Astrocyte (in vitro differentiated cells and primary cell): Measurements from ENCODE around the gene EXOC4.

ENCODE experiments used
- CTCF ChIP-seq: IDR thresholded peaks from 2 replicates; pipeline ENCODE4 v1.5.1; 2011; ENCODE audit warnings: low read depth, mild to moderate bottlenecking, inconsistent platforms, low read length, moderate library complexity; ENCODE audit not compliant: insufficient read depth
- EZH2 ChIP-seq: IDR thresholded peaks from 2 replicates; pipeline ENCODE4 v1.6.1; 2012; ENCODE audit warnings: mild to moderate bottlenecking, low read length, inconsistent platforms; ENCODE audit not compliant: insufficient read depth

- no peak for TF ChIP-seq CTCF
- no peak for TF ChIP-seq EZH2
Observed at GRCh38 chr7:133808493-133808866, 555.6 kb downstream of the EXOC4 start.
